Placental epithelial cell (primary cell): ENCODE data around the gene ELAC2. TPM values are rescaled to one million over a fixed set of nuclear protein-coding genes. Genes with fewer than 3 reads are reported as not detected.

ENCODE experiments used
- total RNA-seq: library from RNA; depleted of rRNA; stranded (reverse); fragments of >200 nt; gene quantifications from 2 replicates; pipeline ENCODE4 v1.2.3, GENCODE V29; 2012

Gene ELAC2
- total RNA-seq, result 56.1 and 82.7 TPM in 2 replicates

GRCh38 chr17:13017655-13018459 is at the start of gene ELAC2:
ELAC2 (minus strand) TSS chr17:13018027; CDS start chr17:13017947, 80 bp downstream.

Other genes starting within 250 kb of the ELAC2 start
- gene ARHGAP44, start 228.5 kb downstream of the ELAC2 start, total RNA-seq, result 1.6 and 2.4 TPM in 2 replicates